HG03565 (cell line): ENCODE results near the gene GBA3.

Experiments used
- ATAC-seq: cut with Tn5 transposase; IDR thresholded peaks from one replicate; pipeline ENCODE4 v1.9.1; 2021; ENCODE audit warnings: mild to moderate bottlenecking, moderate library complexity; ENCODE audit not compliant: unreplicated experiment

Gene GBA3

GRCh38 chr4:22766068-22766467 lies 73.3 kb downstream of the GBA3 start:
- no peak for ATAC-seq

DNA sequence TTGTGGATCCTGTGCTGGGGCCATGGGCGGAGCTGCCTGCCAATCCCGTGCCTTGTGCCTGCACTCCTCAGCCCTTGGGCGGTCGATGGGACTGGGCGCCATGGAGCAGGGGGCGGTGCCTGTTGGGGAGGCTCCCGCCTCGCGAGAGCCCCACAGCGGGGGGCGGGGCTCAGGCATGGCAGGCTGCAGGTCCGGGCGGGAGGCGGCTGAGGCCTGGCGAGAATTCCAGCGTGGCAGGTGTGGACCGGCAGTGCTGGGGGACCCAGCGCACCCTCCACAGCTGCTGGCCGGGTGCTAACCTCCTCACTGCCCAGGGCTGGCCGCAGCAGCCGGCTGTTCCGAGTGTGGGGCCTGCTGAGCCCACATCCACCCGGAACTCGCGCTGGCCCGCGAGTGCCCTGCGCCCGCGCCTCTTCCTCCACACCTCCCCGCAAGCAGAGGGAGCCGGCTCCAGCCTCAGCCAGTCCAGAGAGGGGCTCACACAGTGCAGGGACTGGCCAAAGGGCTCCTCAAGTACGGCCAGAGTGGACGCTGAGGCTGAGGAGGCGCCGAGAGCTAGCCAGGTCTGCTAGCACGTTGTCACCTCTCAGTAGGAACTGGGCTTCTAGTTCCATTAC lies 85.9 kb downstream of the GBA3 start:
- no peak for ATAC-seq

GRCh38 chr4:22780317-22780716 lies 87.6 kb downstream of the GBA3 start:
- ATAC-seq: no peak

- no peak for ATAC-seq
Observed at GRCh38 chr4:22780797-22781196, 88.1 kb downstream of the GBA3 start.

DNA sequence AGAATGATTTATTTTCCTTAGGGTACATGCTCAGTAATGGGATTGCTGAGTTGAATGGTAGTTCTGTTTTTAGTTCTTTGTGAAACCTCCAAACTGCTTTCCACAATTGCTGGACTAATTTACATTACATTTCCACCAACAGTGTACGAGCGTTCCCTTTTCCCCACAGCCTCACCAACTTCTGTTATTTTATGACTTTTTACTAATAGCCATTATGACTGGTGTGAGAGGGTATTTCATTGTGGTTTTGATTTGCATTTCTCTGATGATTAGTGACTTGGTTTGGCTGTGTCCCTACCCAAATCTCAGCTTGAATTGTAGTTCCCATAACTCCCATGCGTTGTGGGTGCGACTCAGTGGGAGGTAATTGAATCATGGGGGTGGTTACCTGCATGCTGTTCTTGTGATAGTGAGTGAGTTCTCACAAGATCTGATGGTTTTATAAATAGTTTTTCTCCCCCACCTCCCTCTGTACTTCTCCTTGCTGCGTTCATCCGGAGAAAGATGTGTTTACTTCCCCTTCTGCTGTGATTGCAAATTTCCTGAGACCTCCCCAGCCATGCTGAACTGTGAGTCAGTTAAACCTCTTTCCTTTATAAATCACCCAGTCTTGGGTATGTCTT lies 95.1 kb downstream of the GBA3 start:
- no peak for ATAC-seq

GRCh38 chr4:22790631-22791030 lies 97.9 kb downstream of the GBA3 start:
- ATAC-seq: no peak

GRCh38 chr4:22794732-22795131 lies 102.0 kb downstream of the GBA3 start:
- no peak for ATAC-seq

- no peak for ATAC-seq
Observed at GRCh38 chr4:22801391-22801790, 108.7 kb downstream of the GBA3 start.

DNA sequence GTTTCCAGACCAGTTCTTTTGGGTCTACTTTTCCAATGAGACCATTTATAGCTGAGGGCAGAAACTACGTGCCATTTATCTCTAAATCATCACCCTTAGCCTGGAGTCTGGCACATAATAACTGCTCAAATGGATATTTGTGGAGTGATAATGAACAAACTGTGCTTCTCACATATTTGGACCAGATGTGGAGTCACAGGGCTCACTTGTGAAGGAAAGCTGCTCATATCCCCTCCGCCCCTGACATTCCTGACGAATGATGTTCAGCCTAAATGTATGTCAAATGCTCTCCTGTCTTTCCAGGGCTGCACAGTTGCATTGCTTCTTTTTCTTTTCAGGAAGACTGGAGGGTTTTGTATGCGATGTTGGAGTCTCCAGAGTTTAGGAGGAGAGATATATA lies 110.1 kb downstream of the GBA3 start:
- ATAC-seq: no peak

GRCh38 chr4:22803512-22803911 lies 110.8 kb downstream of the GBA3 start:
- no peak for ATAC-seq

DNA sequence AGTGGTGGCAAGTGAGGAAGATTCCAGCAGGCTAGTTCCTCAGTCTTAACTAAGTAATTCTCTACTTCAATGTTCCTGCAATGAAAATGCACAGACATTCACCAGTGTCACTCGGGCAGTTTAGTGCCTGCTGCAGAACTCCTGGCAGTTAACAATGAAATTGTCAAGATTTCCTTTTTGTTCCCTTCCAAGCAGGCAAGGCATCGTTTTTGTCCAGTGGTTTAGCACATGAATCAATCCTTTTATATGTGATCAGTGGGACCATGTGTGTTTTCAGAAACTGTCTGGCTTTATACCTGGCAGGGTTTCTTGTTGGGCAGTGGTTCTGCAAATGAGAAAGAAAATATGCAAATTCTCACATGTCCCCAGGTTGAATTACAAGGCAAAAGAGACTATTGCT lies 122.2 kb downstream of the GBA3 start:
- no peak for ATAC-seq

- no peak for ATAC-seq
Observed at GRCh38 chr4:22824091-22824490, 131.4 kb downstream of the GBA3 start.

DNA sequence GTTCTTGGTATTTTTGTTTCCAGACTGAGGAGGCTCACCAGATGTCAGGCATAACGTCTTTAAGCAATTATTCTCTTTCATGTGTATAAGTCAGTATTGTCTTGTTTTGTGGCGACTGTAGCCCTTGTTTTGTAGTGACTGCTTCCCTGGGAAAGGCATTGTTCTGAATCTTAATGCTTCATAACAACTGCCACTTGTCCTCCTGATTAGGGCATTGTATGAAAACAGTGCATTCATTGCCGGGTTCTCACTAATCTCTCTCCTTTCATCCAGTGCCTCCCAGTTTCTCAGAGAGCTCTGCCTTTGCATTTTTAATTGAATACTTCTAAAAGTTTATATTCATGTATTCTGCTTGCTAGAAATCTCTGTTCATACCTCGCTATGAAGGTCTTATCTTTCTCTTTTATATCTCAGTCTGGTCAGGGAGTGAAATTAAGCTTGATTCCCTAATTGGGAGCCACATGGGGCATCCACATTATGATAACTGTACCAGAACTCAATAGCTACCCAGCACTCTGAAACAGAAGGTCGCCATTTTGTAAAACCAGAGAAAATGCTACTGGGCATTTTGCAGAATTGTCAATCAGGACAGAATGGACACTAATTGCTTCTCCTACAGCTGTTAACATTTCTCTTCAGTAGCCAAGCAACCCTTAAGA lies 149.8 kb downstream of the GBA3 start:
- no peak for ATAC-seq

DNA sequence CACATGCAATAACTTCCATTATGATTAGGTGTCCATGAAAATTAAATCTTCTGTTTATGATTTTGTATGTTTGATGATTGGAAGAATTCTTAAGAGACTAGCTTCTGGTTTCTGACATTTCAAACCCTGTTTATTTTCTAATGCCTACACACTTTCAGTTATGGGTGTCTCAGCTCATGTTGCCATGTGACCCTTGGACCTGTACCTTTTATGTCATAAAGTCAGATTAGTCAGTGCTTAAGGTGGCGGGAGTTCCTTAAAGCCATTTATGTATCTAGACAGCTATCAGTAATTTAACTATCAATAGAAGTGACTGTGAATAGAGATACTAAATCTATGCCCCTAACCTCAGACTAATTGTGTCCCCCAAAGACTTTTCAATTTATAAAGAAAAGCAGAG lies 155.6 kb downstream of the GBA3 start:
- ATAC-seq: no peak

DNA sequence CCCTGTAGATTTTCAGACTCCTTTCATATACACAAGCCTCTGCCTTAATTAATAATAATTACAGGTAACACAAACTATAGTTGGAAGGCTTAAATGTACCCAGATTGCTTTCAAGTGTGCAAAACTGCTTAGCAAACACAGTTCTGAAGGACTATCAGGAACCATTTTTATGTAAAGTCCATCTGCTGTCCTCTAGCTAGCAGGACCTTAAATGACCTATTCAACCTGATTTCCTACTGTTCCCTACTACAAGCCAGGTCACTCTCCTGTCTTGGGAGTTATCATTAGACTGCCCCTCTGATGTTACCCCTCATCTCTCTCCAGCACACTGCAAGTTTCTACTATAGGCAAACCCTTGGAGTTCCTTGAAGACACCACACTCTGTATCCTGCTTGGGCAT lies 157.3 kb downstream of the GBA3 start:
- no peak for ATAC-seq

DNA sequence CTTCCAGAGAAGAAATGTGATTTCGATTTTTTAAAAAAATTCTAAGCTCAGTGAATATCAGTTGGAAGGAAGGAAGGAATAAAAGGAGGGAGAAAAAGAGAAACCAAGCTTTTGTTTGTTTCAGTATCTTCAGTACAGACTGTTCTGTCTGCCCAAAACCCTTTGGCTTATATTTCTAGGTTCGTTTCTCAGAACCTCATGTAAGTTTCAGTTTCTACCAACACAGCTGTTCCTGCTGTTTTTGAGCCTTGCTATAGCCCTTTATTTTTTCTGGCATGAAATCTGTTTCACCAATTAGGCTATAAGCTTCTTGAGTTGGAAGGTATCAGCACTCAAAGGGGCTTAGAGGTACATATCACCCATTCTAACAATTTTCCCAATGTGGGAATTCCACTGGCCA lies 157.9 kb downstream of the GBA3 start:
- peak; percentile 53 for ATAC-seq

GRCh38 chr4:22857411-22857810 lies 164.7 kb downstream of the GBA3 start:
- ATAC-seq: no peak

DNA sequence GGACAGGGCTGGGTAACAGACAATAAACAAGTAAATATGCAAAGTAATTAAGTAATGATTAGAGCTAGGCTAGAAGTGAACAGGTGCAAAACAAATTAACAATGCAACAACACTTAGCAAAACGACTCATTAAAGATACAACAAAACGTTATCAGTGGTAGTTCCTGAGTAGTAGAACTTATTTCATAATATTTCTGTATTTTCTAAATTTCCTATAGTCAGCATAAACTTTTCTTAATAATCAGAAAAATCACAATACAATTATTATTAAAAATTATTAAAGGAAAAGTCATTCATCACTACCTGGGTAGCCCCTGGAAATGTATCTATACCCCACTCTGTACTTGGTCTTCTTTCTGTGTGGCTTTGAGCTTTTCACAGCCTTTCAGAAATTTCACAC lies 166.6 kb downstream of the GBA3 start:
- no peak for ATAC-seq
